ENCODE measurements around the gene SIRPD. TPM values are rescaled to one million over a fixed set of nuclear protein-coding genes. Genes with fewer than 3 reads are reported as not detected.
"Not testable (repeated sequence)": the region's sequence is repeated elsewhere in the genome, so short reads cannot be mapped to it uniquely, and the experiment has no call there.

The SIRPD gene
- not detected for polyA plus RNA-seq (ENCODE audit: insufficient read length in 3 of 3)
- long read RNA-seq, donor 1, result 0 reads
- long read RNA-seq, donor 2, result 0 reads
- long read RNA-seq, donor 3, result 0 reads
- long read RNA-seq, donor 4, result 0 reads
- long read RNA-seq, donor 5, result 0 reads
- long read RNA-seq, donor 6, result 0 reads
- long read RNA-seq, donor 7, result 0 reads
- long read RNA-seq, donor 8, result 0 reads
- long read RNA-seq, donor 9, result 0 reads
- long read RNA-seq, donor 10, result 0 reads
- long read RNA-seq, donor 11, result 0 reads
- long read RNA-seq, donor 12, result 0 reads
- long read RNA-seq, donor 13, result 0 reads
- long read RNA-seq, donor 14, result 0 reads
- long read RNA-seq, donor 15, result 0 reads
- long read RNA-seq, donor 16, result 0 reads

GRCh38 chr20:1557605-1558004 is at the start of gene SIRPD:
Gene SIRPD (minus strand): TSS chr20:1557705. CDS start chr20:1557653, 52 bp downstream.
- DNase-seq (ENCODE audit: extremely low read depth in 1 of 11, low read depth in 9 of 11, low spot score in 4 of 11), result no peak

- no peak for DNase-seq (ENCODE audit: extremely low read depth in 1 of 11, low read depth in 9 of 11, low spot score in 4 of 11)
These were observed 43.2 kb upstream of the SIRPD start for GRCh38 chr20:1600736-1601135.

GRCh38 chr20:1595333-1595732 is 37.8 kb upstream of the SIRPD start:
- DNase-seq (ENCODE audit: extremely low read depth in 1 of 11, low read depth in 9 of 11, low spot score in 4 of 11), result no peak

DNA sequence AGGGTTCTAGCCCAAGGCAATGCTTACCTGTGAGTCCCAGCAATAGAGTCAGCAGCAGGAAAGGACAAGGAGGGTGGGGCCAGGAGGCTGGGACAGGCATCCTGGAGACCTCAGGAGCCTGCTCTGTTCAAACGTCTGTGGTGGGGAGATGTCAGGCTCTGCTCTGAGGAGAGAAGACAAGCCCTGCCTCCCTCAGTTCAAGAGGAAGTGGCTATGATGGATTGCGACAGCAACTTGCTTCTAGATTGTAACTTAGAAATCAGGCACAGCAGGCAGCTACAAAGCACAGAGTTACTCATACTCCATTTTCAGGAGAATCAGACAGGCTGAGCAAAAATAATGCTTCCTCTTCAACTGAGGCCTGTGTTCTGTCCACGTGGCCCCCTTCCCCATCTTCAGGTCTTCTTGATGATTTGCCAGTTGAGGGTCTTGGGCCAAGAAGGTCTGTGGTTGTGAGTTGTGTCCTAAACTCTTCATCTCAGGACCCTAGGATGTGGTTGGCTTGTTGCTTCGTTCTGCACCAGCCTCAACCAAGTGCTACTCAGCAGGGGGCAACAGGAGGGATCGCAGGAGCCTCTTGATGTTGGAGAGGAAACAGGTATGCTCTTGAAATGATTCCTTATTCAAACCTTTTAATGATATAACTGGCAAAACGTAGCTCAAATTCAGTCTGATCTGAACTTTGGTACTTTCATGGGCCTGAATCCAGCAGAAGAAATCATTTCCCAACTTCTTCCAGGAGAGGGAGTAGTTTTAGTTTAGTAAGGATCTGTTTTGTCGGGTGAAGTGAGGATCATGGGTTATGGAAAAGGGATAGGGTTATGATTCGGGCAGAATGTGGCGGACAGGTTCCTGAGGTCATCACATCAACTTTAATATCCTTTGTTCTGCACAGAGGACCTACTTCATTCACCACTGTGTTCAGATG is 31.3 kb upstream of the SIRPD start:
- no peak for DNase-seq (ENCODE audit: extremely low read depth in 1 of 11, low read depth in 9 of 11, low spot score in 4 of 11)

DNA sequence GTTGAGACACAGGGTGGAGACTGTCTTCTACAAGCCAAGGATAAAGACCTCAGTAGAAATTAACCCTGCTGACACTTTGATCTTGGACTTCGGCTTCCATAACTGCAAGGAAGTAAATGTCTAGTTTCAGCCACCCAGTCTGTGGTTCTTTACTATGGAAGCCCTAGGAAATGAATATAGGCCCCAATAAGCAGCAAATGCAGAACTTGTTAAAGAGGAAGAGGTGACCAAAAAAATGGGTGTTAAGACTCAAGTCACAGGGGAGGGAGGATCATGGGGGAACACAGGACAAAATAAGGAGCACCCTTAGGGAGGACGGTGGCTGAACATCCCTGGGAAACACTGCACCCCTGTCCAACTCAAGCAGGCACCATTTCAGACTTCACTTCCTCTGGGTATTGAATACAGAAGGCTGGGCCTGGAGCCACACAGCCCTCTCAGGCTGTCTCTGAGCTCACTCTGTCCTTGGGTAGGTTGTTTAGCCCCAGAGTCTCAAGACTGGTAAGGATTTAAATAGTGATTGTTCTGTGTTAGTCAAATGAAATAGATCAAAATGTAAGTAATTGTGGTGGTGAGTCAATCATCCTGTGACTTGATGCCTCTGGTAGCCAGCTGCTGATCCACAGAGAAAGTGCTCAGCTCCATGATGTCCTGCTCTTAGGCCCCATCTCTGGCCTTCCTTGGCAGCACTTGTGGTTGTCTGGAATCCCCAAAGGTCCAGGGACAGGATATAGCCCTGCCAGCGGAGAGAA is 30.5 kb upstream of the SIRPD start:
- DNase-seq (ENCODE audit: extremely low read depth in 1 of 11, low read depth in 9 of 11, low spot score in 4 of 11), result no peak

GRCh38 chr20:1579488-1579887 is 22.0 kb upstream of the SIRPD start:
- no peak for DNase-seq (ENCODE audit: extremely low read depth in 1 of 11, low read depth in 9 of 11, low spot score in 4 of 11)

DNA sequence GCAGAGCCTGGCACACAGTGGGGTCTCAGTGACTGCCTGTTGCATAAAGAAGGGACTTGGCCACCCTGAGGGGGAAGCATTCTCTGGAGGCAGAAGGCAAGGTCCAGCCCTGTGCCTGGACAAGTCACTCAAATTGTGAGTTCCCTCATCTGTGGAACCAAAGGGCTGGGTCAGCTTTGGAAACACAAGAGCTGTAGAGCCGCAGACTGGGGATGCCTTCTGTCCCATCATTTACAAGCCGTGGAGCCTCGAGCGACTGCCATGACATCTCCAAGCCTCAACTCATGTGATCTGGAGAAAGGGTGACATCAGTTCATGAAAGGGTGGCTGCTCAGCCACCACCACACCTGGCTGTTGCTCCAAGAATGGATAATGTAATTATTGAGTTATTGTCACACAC is 20.4 kb upstream of the SIRPD start:
- no peak for DNase-seq (ENCODE audit: extremely low read depth in 1 of 11, low read depth in 9 of 11, low spot score in 4 of 11)

- not testable (repeated sequence) for DNase-seq (ENCODE audit: extremely low read depth in 1 of 11, low read depth in 9 of 11, low spot score in 4 of 11)
These were observed 19.8 kb upstream of the SIRPD start for GRCh38 chr20:1577313-1577712.

GRCh38 chr20:1576641-1577040 is 19.1 kb upstream of the SIRPD start:
- no peak for DNase-seq (ENCODE audit: extremely low read depth in 1 of 11, low read depth in 9 of 11, low spot score in 4 of 11)

DNA sequence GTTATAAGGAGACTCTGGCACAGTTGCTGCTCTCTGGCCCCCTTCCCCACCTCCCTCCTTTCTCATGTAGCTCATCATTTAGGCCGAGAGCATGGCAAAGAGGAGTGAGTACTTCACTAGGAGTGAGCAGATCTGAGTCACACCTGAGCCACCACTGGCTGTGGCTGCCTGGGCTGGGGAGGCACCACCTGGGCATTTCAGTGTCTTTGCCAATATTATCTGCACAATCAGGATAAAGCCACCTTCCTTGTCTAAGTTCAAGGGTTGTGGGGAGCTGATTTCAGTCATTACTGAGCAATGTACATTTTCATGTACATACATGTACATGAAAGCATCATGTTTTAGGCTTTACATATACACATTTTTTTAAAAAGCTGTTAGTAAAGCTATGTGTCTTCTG is 18.5 kb upstream of the SIRPD start:
- not testable (repeated sequence) for DNase-seq (ENCODE audit: extremely low read depth in 1 of 11, low read depth in 9 of 11, low spot score in 4 of 11)

DNA sequence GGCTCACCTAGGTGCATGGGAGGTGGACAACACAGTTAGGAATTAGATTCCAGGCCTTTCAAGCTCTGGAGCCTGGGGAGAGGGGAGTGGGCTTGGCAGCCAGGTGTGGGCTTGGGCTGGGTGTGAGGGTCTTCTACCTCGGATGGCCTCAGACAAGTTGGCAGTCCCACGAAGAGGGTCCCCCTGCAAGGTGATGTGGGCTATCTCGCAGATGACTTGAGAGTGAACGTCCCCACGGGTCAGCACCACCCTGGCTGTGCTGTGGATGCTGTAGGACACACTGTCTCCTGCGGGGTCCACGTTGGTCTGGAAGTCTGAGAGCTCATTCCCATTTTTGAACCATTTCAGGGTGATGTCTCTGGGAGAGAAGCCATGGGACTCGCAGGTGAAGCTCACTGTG is 14.1 kb upstream of the SIRPD start:
- DNase-seq (ENCODE audit: extremely low read depth in 1 of 11, low read depth in 9 of 11, low spot score in 4 of 11), result not testable (repeated sequence)

DNA sequence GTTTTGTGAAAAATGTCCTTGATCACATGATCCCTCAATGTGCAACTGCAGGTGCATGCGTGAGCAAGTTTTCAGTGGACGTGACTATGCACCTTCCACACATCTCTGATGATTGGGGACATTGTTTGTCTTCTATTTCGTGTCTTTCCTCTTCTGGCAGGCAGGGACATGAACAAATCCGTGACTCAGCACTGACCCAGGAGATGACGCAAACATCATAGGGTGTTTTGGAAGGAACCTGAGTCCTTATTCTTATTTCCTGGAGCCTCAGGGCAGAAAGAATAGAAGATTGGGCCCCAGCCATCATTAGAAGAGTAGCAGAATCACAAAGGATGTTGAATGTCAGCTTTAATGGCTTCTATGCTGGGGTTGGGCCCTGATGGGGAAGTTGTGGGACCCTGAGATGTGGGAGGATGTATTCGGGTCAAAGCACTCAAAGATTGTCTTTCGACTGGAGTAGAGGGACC is 11.9 kb upstream of the SIRPD start:
- no peak for DNase-seq (ENCODE audit: extremely low read depth in 1 of 11, low read depth in 9 of 11, low spot score in 4 of 11)

DNA sequence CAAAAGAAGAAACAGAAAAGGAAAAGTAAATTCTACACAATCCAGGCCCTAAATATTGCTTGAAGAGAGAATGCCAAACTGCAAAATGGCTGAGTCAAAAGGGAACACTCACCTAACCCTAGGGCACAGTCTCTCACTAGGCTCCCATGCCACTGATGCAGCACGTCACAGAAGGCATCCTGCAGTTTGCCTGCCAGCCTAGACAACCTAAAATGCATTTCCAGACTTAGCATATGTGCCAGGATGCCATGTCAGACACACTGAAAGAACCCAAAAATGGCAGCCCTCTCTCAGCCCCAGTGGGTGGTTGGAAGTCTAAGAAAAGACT is 10.6 kb upstream of the SIRPD start:
- DNase-seq (ENCODE audit: extremely low read depth in 1 of 11, low read depth in 9 of 11, low spot score in 4 of 11), result no peak

DNA sequence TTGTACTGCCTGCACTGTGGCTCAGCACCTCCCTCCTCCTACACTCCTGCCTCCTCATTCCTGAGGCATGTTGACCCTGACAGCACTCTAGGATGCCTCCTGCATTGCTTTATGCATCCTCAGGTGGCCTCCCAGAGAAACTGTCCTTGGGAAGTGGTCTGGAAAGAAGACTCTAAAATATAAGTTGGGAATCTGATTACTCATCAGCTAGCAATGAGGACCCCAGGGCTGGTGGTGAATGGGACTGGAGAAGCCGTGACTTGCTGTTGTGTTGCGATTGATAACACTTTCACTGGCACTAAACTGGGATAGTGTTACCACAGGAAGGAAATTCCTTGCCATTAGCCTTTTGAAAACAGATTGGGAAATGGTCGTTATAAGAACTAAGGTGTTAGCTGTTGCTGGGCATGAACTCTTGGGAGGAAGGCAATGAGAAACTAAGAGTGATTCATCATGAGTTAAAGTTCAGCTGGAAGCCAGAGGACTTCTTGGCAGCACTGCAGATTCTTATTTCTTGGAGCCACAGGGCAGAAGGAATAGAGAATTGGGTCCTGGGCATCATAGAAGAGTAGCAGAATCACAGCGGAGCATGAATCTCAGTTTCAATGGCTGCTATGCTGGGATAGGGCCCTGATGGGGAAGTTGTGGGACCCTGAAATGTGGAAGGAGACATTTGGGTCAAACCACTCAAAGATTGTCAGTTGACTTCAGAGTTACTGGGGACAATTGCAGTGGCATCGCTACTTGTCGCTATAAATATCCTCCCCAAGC is 10.1 kb upstream of the SIRPD start:
- DNase-seq (ENCODE audit: extremely low read depth in 1 of 11, low read depth in 9 of 11, low spot score in 4 of 11), result no peak

DNA sequence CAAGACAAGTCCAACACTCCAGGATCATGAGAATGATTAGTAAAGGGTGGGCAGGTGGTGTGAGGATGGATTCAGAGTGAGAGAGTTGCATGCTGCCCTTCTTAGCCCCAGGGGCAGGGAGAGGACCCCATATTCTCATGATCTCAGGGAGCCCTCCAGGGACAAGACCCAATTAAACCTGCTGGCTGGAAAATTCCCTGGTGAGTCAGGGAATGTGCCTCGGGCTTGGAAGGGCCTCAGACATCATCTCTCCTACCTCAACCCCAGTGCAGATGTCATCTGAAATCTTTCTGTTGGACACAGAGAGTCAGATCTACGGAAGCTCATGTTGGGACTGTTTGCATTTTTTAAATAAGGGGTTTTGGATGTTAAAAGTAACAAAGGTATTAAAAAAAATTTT is 9.2 kb upstream of the SIRPD start:
- DNase-seq (ENCODE audit: extremely low read depth in 1 of 11, low read depth in 9 of 11, low spot score in 4 of 11), result no peak

DNA sequence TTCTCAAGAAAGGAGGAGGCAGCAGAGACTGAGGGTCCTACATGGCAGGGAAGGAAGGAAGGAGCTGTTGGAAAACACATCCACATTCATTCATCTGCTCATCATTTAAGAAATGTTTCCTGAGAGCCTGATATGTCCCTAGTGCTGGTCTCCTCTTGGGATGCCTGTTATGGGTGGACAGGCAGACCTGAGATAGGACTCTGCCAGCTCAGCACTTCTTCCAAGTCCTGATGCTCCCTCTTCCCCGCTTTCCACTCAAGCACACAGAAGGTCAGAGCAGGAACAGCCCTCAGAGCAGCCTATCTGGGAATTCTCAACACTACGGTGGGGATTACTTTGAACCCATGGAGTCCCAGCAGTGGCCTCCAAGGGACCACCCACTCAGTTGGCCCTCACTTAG is 8.0 kb upstream of the SIRPD start:
- DNase-seq (ENCODE audit: extremely low read depth in 1 of 11, low read depth in 9 of 11, low spot score in 4 of 11), result no peak

GRCh38 chr20:1563598-1563997 is 6.1 kb upstream of the SIRPD start:
- no peak for DNase-seq (ENCODE audit: extremely low read depth in 1 of 11, low read depth in 9 of 11, low spot score in 4 of 11)

DNA sequence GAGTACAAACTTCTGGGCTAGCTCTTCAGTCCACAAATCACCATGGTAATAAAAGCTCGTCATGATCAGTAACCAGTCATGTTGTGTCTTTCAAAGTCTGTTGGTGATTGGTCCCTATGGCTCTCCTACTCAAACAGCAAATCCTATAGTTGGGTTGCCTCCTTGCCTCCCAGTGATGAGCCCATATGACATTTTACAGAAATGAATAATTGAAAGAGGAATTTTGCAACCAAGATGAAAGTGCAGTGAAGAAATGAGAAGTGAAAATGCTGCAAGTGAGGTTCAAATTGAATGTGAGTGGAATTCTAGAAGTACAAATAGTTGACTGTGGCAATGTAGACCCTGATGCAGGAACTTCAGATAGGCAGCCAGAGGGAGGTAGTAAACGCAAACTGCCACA is 5.1 kb upstream of the SIRPD start:
- no peak for DNase-seq (ENCODE audit: extremely low read depth in 1 of 11, low read depth in 9 of 11, low spot score in 4 of 11)

DNA sequence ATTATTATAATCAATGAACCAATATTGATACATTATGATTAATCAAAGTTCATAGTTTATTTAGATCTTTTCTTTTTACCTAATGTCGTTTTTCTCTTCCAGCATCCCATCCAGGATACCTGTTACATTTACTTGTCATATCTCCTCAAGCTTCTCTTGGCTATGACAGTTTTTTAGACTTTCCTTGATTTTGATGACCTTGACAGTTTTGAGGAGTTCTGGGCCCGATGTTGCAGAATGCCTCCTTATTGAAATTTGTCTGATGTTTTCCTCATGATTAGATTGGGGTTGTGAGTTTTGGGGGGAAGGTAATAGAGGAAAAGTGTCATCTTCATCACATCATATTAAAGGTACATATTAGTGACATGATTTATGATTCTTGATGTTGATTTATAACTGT is 3.8 kb upstream of the SIRPD start:
- DNase-seq (ENCODE audit: extremely low read depth in 1 of 11, low read depth in 9 of 11, low spot score in 4 of 11), result no peak
